GM11168 (cell line): ENCODE data around the gene PDS5B.
"Not testable (repeated sequence)": the region's sequence is repeated elsewhere in the genome, so short reads cannot be mapped to it uniquely, and the experiment has no call there.

Experiments used
- in situ Hi-C: fragments of 300-500 bp; cut with MboI; formaldehyde crosslinking; loops from one replicate; pipeline ENCODE4 v1.12.0; 2022; ENCODE audit warnings: low sequenced_read_pairs; ENCODE audit not compliant: unreplicated experiment

The PDS5B gene

DNA sequence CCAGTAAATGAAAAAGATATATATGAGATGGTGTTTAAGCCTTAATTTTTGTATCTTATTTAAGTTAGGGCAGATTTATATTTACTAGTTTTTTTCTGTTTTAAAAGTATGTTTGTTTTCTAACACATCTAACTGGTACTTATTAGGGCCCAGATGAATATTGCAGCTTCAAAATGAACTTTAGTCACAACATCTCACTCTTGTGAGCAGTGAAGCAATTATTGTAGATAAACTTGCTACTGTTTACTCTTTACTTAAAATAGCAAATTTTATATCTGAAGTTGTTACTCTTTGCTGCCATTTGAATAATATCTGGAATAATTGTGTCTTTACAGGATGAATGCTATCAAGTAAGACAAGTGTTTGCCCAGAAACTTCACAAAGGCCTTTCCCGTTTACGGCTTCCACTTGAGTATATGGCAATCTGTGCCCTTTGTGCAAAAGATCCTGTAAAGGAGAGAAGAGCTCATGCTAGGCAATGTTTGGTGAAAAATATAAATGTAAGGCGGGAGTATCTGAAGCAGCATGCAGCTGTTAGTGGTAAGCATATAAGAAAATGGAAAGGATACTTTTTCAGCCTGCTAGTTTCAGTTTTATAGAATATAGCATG lies 166.8 kb downstream of the PDS5B start:
- in situ Hi-C loops = no loop called here

DNA sequence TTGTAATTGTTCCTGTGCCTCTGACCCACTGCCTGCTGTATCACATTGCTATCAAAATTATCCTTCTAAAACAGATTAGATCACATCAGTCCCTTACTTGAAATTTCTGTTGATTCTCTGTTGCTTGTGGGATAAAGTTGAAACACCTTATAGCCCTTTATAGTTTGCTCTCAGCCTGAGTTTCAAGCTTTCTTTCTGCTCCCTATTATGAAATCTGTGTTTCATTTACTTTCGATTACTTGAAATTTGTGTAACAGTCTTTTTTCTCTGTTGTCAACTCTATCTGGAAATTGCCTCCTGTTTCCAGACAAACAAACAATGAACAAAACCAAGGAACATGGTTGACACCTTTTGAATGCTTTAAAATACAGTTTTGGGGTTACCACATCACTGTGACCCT lies 167.9 kb downstream of the PDS5B start:
- in situ Hi-C loops = no loop called here

DNA sequence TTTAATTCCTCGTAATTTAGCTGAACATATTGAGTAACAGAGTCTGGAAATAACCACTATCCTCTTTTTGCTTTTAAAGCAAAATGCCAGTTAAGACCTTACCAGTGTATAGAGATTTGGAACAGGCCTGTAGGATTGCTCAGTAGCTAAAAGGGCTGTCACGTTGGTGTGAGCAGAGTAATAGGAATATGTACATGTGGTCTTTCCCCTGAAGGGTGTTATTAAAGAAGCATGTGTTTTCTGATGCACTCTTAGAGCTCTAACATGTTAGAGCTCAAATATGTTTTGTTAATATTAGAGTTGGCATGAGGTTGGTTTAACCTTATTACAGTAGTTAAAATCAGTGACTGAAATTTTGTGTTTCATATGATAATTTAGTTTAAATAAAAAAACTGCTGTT lies 172.9 kb downstream of the PDS5B start:
- in situ Hi-C loops = no loop called here

DNA sequence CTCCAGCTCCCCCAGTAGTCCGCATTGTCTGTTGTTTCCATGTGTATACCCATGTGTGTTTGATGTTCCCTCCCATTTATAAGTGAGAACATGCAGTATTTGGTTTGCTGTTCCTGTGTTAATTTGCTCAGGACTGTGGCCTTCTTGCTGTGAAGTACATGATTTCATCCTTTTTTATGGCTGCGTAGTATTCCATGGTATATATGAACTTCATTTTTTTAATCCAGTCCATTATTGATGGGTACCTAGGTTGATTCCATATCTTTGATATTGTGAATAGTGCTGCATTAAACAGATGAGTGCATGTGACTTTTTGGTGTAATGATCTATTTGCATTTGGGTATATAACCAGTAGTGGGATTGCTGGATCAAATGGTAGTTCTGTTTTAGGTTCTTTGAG lies 175.2 kb downstream of the PDS5B start:
- in situ Hi-C loops = no loop called here

DNA sequence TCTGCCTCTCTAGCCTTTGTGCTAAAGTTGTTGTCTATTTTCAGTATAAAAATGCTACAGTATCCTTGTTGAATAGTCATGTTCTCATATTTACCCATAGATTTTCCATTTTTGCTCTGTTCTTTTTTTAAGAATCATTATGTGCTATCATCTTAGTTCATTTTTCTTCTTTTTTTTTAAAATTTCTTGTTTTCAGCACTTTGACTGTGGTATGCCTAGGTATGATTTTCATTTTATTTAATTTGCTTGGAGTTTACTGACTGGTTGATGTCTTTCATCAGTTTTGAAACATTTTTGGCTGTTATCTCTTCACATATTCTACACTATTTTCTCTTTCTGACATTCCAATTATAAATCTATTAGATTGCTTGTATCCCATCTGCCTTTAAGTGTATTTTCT lies 192.9 kb downstream of the PDS5B start:
- in situ Hi-C loops = no loop called here

DNA sequence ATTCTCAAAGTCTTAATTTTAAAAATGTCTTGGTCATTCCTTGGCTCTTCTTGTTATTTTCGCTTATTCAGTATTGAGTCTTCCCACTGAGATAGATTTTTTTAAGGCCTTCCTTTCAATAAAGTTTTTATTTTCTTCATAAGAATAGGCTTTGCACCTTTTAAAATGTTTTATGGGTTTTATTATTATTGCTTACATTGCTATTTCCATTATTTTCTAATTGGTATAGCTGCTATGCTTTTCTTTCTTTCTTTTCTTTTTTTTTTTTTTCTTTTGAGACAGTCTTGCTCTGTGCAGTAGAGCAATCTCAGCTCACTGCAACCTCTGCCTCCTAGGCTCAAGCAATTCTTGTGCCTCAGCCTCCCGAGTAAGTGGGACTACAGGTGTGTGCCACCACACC lies 195.7 kb downstream of the PDS5B start:
- in situ Hi-C loops = no loop called here

DNA sequence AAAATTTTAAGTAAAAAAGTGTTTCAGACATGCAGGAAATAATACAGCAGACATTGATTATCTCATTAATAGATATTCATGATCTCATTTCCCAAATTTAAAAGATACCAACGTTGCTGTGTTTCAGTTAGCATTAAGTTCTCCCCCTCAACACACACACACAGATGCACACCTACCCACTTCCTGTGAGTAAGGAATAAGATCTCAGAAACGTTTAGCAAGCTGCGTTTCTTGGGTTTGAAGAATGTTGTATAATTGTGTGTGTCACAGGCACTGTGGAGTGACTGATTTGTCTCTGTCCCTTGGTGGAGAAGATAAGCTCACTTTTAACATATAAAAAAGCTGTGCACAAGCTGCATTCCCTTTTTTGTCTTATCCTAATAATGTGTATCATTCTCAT lies 196.8 kb downstream of the PDS5B start:
- in situ Hi-C loops = no loop called here

DNA sequence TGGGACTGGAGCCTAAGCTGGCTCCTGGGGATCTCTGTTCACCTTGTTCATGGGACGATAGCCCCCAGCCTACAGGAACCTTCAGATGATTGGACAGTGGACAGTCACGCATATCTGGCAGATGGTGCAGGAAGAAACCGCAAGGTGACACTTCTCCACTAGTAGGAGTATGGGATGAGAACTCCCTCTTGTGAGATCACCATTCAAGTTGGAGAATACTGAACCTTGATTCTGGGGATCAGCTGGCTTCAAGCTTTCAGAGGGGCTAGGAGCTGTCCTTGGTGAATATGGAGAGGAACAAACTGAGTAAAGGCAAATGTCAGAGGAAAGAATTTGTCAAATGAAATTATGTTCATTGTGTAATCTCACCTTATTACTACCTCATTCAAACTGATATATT lies 204.5 kb downstream of the PDS5B start:
- in situ Hi-C loops = no loop called here

DNA sequence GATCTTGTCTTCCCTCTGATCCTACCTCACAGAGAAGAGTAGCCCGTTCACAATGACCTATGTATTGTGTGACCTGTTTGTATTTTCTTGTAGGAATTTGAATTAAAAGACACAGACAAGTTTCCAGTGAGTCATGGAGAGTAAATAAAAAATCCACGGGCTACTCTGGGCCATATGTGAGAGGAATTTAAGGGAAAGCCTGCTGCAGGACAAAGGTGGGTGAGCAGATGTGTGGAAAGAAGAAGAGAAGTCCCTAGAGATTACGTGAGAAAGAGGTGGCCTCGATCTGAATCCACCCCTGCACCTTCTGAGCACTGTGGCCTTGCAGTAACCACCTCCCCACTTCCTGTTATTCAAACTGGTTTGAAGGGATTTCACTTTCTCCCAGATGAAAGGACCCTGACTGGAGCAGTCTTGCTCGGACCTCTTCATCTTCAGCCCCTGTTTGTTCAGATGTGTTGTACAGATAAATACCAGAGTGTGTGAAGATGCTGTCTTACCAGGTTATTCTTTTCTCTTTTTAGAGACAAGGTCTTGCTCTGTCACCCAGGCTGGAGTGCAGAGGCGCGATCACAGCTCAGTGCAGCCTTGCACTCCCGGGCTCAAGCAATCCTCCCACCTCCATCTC lies 205.4 kb downstream of the PDS5B start:
- in situ Hi-C loops = no loop called here

DNA sequence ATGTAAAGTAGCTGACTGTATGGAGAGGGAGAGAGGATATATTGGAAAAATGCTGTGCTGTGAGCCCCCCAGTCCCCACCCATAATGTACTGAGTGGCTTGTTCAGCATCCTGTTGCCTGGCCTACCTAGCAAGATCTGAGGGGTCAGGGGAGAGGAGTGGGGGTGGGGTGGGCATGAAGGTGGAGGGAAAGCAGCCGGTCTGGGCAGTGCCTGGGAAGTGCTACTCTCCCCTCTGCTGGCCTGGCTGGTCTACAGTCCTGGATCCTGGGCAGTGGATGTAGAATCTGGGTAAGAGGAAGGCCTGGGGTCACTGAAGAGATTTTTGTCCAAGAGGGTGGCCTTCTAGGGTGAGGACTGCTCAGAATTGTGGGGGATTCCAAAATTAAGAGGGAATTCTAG lies 210.5 kb downstream of the PDS5B start:
- in situ Hi-C loops = no loop called here

DNA sequence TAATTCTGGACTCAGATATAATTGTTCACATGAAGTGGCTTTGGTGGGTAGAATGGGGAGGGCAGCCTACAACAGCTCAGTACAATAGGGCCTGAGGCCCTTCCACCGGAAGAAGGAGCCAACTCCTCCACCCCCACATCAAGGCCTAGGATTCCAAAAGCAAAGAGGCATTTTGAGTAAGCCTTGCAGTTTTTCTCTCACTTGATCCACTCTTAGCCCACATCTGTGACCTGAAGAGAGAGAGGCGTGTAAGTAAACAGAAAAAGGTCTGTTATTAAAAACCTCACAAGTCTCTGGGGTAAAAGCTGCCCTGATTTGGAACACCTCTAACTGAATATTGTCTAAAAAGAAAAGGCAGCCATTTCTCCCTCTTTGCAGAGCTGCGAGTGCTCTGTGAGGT lies 215.9 kb downstream of the PDS5B start:
- in situ Hi-C loops = no loop called here

DNA sequence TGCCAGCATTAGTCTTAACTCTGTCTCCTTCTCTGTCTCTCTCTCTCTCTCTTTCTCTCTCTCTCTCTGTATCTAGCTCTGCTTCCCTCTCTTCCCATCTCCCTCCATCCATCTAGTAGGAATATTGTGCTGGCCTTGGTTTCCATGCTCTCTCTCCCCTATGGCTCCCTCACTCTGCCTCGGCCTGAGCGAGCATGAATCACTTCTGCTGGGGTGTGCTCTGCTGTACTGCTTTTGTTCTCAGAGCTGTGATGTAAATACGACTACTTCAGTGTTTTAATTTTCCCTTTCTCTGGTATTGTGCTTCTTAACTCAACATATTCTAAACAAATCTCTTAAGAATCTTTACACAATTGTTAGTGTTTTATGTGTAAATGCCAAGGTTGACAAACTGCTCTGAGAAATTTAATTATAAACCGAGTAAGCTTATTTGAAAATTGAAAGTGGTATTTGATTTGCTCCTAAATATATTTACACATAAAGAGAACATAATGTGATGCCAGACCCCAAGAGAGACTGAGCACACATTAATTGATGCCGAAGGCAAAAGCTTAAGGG lies 218.5 kb downstream of the PDS5B start:
- in situ Hi-C loops = no loop called here

DNA sequence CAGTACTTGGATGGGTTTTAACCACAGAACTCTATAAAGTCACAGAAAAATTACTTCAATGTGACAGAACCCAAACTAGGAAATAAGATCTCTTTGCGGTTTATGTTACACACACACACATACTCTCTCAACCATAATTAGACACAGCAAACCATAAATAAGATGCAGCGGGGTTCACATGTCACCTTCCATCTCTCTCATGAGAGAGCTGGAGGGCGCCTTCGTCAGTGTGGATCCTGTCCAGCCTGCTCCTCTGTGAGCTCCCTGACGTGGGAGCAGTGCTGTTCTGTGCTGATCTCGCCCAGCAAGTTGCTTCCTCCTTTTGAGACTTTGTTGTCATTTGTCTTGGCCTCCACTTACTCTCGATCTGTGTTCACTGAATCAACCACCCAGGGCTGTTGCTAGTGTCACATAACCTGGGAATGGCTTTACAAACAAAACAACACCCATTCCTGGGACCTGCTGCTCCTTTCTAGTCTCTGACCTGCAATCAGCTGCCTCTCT lies 225.1 kb downstream of the PDS5B start:
- in situ Hi-C loops = no loop called here

DNA sequence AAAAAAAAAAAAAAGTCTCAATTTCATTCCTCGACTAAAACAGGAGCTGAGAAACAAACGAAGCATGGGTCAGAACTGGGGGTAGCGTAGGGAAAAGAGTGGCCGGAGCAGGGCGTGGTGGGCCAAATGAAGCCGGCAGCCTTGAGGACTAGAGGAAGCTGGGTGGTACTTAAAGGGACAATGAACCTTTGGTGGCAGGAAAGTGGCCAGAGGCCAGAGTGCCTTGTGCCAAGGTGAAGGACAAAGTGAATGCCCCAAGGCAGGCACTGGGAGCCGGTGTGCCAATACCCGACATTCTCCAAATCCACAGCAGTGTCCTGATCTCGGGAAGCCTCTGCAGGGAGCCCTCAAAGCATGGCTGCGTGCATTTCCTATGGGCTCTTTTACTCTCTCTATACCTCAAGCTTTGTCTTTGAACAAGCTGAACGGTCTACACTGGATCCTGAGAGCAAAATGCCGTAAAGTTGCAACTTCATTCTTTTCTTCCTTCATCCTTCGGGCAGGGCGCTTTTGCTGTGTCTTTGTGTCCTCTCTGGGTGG lies 235.0 kb downstream of the PDS5B start:
- in situ Hi-C loops = no loop called here

DNA sequence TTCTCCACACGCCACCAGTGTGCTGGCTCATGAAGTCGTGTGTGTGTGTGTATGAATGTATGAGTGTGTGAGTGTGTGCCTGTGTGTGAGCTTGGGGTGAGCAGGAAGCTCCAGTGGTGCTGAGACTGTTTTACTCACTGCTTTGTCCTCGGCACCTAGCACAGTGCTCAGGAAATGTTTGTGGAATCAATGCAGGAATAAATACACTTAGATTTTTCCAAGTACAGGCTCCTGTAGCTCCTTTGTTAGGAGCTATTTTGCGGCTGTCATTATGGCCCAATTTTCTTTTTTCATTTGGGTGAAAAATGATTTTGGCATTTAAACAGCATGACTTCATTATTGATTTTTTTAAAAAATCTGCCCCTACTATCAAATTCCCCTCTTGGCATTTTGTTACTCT lies 236.5 kb downstream of the PDS5B start:
- in situ Hi-C loops = no loop called here

DNA sequence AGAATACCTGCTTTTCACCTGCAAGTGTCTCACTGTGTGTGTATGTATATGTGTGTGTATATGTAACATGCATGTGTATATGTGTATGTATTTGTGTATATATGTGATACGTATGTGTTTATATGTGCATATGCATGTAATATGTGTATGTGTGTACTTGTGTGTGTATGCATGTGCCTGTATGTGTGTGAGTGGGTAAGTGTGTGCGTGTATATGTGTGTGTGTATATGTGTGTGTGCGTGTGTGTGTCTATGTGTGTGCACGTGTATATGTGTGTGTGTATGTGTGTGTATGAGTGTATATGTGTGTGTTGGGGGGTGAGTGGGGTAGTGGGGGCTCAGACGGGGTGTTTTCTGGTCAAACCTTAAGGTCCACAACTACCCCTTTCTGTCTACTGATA lies 237.3 kb downstream of the PDS5B start:
- in situ Hi-C loops = no loop called here

DNA sequence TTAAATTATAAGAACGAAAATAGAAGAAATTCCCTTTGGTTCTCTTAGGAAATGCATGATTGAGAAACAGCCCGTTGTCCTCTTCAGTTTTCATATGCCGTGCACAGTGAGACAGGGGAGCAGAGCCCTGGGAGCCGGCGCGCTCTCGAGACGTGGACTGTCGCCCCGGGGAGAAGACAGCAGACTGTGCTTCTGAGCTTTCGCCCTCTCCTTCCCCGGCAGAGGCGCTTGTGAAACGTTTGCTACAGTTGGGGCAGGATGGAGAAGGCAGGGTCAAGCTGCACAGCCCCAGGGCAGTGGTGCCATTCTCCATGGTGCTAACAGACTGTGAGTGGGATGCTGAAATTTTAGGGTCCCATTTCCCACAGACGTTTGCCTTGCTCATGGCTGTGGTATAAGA lies 237.8 kb downstream of the PDS5B start:
- in situ Hi-C loops = no loop called here

DNA sequence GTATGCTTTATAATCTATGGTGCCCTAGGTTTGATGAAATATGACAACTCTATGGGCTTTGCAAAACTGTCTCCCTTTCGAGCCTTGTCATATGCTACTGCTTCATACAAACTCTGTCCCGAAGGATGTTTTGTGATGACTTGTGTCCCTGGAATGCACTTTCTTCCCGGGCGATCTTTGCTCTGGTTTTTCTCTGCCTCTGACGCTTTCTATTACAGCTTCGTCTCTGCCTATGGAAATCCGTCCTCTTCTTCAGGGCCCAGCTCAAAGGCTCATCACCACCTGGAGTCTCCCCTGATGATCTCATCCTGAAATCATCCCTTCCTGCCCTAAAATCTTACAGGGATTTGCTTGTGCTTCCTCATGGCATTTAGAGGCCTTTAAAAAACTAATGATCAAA lies 238.4 kb downstream of the PDS5B start:
- in situ Hi-C loops = no loop called here

DNA sequence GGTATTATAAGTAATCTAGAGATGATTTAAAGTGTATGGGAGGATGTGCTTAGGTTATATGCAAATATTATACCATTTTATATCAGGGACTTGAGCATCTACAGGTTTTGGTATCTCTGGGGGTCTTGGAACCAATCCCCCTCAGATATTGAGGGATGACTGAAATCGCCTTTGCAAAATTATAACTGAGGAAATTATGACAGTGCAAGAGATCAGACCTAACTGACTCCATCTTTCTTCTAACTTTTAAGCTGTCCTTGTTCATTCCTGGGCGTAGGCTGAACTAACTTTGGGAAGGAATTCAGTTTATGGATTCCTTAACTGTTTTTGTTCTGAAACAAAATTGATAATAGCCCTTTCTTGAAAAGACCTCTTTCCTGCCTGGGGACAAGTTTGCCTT lies 239.2 kb downstream of the PDS5B start:
- in situ Hi-C loops = no loop called here

DNA sequence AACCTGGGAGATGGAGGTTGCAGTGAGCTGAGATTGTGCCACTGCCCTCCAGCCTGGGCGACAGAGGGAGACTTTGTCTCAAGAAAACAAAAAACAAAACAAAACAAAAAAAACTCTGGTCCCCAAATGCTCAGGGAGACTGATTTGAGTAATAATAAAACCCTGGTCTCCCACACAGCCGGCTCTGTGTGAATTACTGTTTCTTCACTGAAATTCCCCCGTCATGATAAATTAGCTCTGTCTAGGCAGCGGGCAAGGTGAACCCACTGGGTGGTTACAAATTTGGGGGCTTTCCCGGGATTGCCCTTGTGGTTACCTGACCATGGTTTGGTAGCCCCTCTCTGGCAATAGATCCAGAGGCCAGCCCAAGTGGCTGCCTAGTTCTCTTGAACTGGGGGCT lies 240.1 kb downstream of the PDS5B start:
- in situ Hi-C loops = not testable (repeated sequence)
